ENCODE measurements around the gene CRABP1.

Gene CRABP1

GRCh38 chr15:78338781-78339180 lies 1.4 kb upstream of the CRABP1 start:
- ChIA-PET CTCF (interaction anchor here (0.6 kb wide), 1 partner anchor 683 kb away, joined by 3 read pairs; no protein-coding TSS in a partner anchor), POLR2A (no interaction called here)
- no peak for TF ChIP-seq ZNF362 (tag by site-specific recombination; IDR thresholded peaks at IDR 0.05)
- TF ChIP-seq ZNF280C (tag by site-specific recombination; IDR thresholded peaks at IDR 0.05): no peak
- TF ChIP-seq ZBTB26 (tag by site-specific recombination; optimal IDR thresholded peaks at IDR 0.05): no peak
- TF ChIP-seq KLF17 (tag by site-specific recombination; IDR thresholded peaks at IDR 0.05): no peak
- TF ChIP-seq CTCF (tag by site-specific recombination; IDR thresholded peaks at IDR 0.05): no peak
- no peak for TF ChIP-seq ZNF704 (tag by site-specific recombination; IDR thresholded peaks at IDR 0.05)
- no peak for TF ChIP-seq ZNF2 (tag by site-specific recombination; IDR thresholded peaks at IDR 0.05)
- TF ChIP-seq ZNF132 (tag by site-specific recombination; IDR thresholded peaks at IDR 0.05; ENCODE audit: borderline replicate concordance): no peak
- no peak for TF ChIP-seq ZNF501 (tag by site-specific recombination; IDR thresholded peaks at IDR 0.05)
- no peak for TF ChIP-seq ZNF580 (tag by site-specific recombination; IDR thresholded peaks at IDR 0.05)
- no peak for TF ChIP-seq ZSCAN23 (tag by site-specific recombination; IDR thresholded peaks at IDR 0.05)
- TF ChIP-seq ZNF426 (tag by site-specific recombination; IDR thresholded peaks at IDR 0.05): no peak
- TF ChIP-seq ZNF548 (tag by site-specific recombination; IDR thresholded peaks at IDR 0.05): no peak
- TF ChIP-seq ZNF626 (tag by site-specific recombination; IDR thresholded peaks at IDR 0.05): no peak
- TF ChIP-seq HOXA7 (CRISPR knock-in tag; IDR thresholded peaks at IDR 0.05; ENCODE audit: borderline replicate concordance): no peak
- H3K4me3 ChIP-seq (ENCODE audit: low read depth, low read length): no peak overlapping the region
- no peaks in the 10 kb centered on the region for H3K36me3 ChIP-seq (ENCODE audit: control insufficient read depth in 2 of 2, insufficient read depth in 1 of 2, low read length in 2 of 2)
- H3K4me1 ChIP-seq (ENCODE audit: control insufficient read depth, insufficient read depth, low read length): peaks cover 5% of the 10 kb centered on the region; the same call in 1 of the 2 replicates
- no peak overlapping the region for H3K27ac ChIP-seq (ENCODE audit: extremely low read depth, low read depth, low read length)
- no peaks in the 10 kb centered on the region for H3K9me3 ChIP-seq (ENCODE audit: control insufficient read depth, insufficient read depth, low read depth, low read length)

- Histone ChIP-seq H3K4me1 (ENCODE audit: control insufficient read depth, insufficient read depth, low read length) (peaks cover 5% of the 10 kb centered on the region; the same call in 1 of the 2 replicates), H3K27ac (ENCODE audit: extremely low read depth, low read depth, low read length) (no peak overlapping the region), H3K9me3 (ENCODE audit: control insufficient read depth, insufficient read depth, low read depth, low read length) (no peaks in the 10 kb centered on the region), H3K4me3 (ENCODE audit: low read depth, low read length) (no peak overlapping the region), H3K36me3 (ENCODE audit: control insufficient read depth in 2 of 2, insufficient read depth in 1 of 2, low read length in 2 of 2) (no peaks in the 10 kb centered on the region)
- POLR2A ChIA-PET: interaction anchor here (1.0 kb wide), 1 partner anchor 40 kb away, joined by 5 read pairs; the partner anchor contains the start of gene SKIC8
- CTCF ChIA-PET: interaction anchor here (1.7 kb wide), 1 partner anchor 59 kb away, joined by 4 read pairs; no protein-coding TSS in a partner anchor
- TF ChIP-seq ZBTB20 (tag by site-specific recombination; IDR thresholded peaks at IDR 0.05) (no peak), ZNF48 (tag by site-specific recombination; IDR thresholded peaks at IDR 0.05) (no peak), ZSCAN5A (tag by site-specific recombination; IDR thresholded peaks at IDR 0.05) (no peak), ZNF776 (tag by site-specific recombination; IDR thresholded peaks at IDR 0.05; ENCODE audit: borderline replicate concordance) (no peak), ZNF132 (tag by site-specific recombination; IDR thresholded peaks at IDR 0.05; ENCODE audit: borderline replicate concordance) (no peak), ZNF16 (tag by site-specific recombination; IDR thresholded peaks at IDR 0.05; ENCODE audit: low read depth) (no peak), ZBTB49 (tag by site-specific recombination; IDR thresholded peaks at IDR 0.05; ENCODE audit: low read depth) (no peak), ZNF324 (tag by site-specific recombination; IDR thresholded peaks at IDR 0.05) (no peak), ZNF548 (tag by site-specific recombination; IDR thresholded peaks at IDR 0.05) (no peak)
Observed at GRCh38 chr15:78339559-78339958, 594 bp upstream of the CRABP1 start.

Data from HEK293 (cell line).